Ovary (tissue), 3 donors: Measurements from ENCODE around the gene TIPRL.

ENCODE experiments used
- CTCF ChIP-seq, 3 donors: fragments of 450-650 bp in 2 of 3; fragments of 200-600 bp in 1 of 3; IDR thresholded peaks; one replicate each; pipeline versions ENCODE4 v1.5.1 to v1.8.0; 2016 to 2022; ENCODE audit warnings: antibody characterized with exemption in 3 of 3, mild to moderate bottlenecking in 1 of 3
- POLR2A ChIP-seq: fragments of 450-650 bp; IDR thresholded peaks from one replicate; pipeline ENCODE4 v1.6.1; 2017; ENCODE audit warnings: antibody characterized with exemption, mild to moderate bottlenecking, moderate library complexity
- donor health status: DM: no; HTN: no; CAD: no.

GRCh38 chr1:168223261-168223660 is 44.5 kb downstream of the TIPRL start:
- TF ChIP-seq CTCF (IDR thresholded peaks at IDR 0.05) (no peak), POLR2A (no peak)
